Endothelial cell of umbilical vein (primary cell): ENCODE measurements around the gene SIGLEC9. TPM values are rescaled to one million over a fixed set of nuclear protein-coding genes. Genes with fewer than 3 reads are reported as not detected.

Source experiments
- BruUV-seq: library from RNA; stranded (reverse); fragments of 400-500 nt; replicated peaks from 2 replicates; lab custom pipeline; 2021; lab: Mats Ljungman, UMichigan
- CTCF ChIA-PET: fragments of 300-600, 350-600 bp; sonication (Branson Sonifier 250); formaldehyde crosslinking; loops from one replicate; lab custom pipeline; 2021; ENCODE audit warnings: antibody characterized with exemption, inconsistent platforms; lab: Charles Lee
- POLR2A ChIA-PET: fragments of 300-600, 350-600 bp; sonication (Branson Sonifier 250); formaldehyde crosslinking; loops from one replicate; lab custom pipeline; 2021; ENCODE audit warnings: antibody characterized with exemption, inconsistent platforms; lab: Charles Lee
- DNase-seq: peaks from one replicate; pipeline ENCODE4 v3.0.0-alpha.2; 2011; ENCODE audit warnings: low read depth, low spot score
- FAIRE-seq: peaks from 2 replicates; lab custom pipeline; 2011; peaks lifted over from hg19 to GRCh38; lab: Jason Lieb, UNC
- H2AFZ ChIP-seq: 2 replicates; pipeline ENCODE4 v1.6.0; 2012; ENCODE audit warnings: low read depth, low read length, control low read depth, inconsistent platforms
- H3K27ac ChIP-seq: 2 replicates; pipeline ENCODE4 v1.5.1; 2011; ENCODE audit warnings: low read depth, mild to moderate bottlenecking, control low read depth, low read length, moderate library complexity; ENCODE audit not compliant: insufficient read depth
- H3K27me3 ChIP-seq, 2 experiments: 2 replicates each; pipeline versions ENCODE4 v1.6.0 to v1.6.1; 2011; ENCODE audit warnings: low read length in 2 of 2, mixed read lengths in 1 of 2; ENCODE audit not compliant: control insufficient read depth in 2 of 2, insufficient read depth in 2 of 2
- H3K36me3 ChIP-seq, 2 experiments: 2 replicates in 1 of 2; 3 replicates in 1 of 2; pipeline ENCODE4 v1.5.1; 2011; ENCODE audit warnings: low read length in 2 of 2, mild to moderate bottlenecking in 1 of 2, moderate library complexity in 1 of 2; ENCODE audit not compliant: control insufficient read depth in 2 of 2, insufficient read depth in 2 of 2; ENCODE audit errors: extremely low read depth in 1 of 2
- H3K4me1 ChIP-seq: 3 replicates; pipeline ENCODE4 v1.5.1; 2011; ENCODE audit warnings: mild to moderate bottlenecking, low read length; ENCODE audit not compliant: control insufficient read depth, insufficient read depth; ENCODE audit errors: extremely low read depth
- H3K4me2 ChIP-seq: 2 replicates; pipeline ENCODE4 v1.6.1; 2011; ENCODE audit warnings: low read length, control low read depth, mixed read lengths; ENCODE audit not compliant: insufficient read depth
- H3K4me3 ChIP-seq, 3 experiments: fragments of 200-600 bp in 1 of 3; sonication (generic), shearing (Covaris generic) in 1 of 3; replicated peaks in 1 of 3; 2 replicates each; pipeline ENCODE4 v1.5.1; 2011 to 2016; ENCODE audit warnings: control low read depth in 3 of 3, low read length in 3 of 3, mild to moderate bottlenecking in 2 of 3, inconsistent platforms in 1 of 3, low read depth in 1 of 3, moderate library complexity in 1 of 3; ENCODE audit not compliant: insufficient read depth in 1 of 3
- H3K79me2 ChIP-seq: 2 replicates; pipeline ENCODE4 v1.6.0; 2012; ENCODE audit warnings: low read length, inconsistent platforms; ENCODE audit not compliant: control insufficient read depth, insufficient read depth
- H3K9ac ChIP-seq: replicated peaks from 2 replicates; pipeline ENCODE3; 2011; ENCODE audit warnings: low read length, control low read depth; ENCODE audit not compliant: insufficient read depth; ENCODE audit errors: extremely low read depth
- H3K9me1 ChIP-seq: replicated peaks from 3 replicates; pipeline ENCODE4 v1.6.0; 2011; ENCODE audit warnings: mild to moderate bottlenecking, low read length; ENCODE audit not compliant: control insufficient read depth, insufficient read depth; ENCODE audit errors: extremely low read depth
- H3K9me3 ChIP-seq: replicated peaks from 2 replicates; pipeline ENCODE4 v1.5.1; 2012; ENCODE audit warnings: low read length, inconsistent platforms; ENCODE audit not compliant: control insufficient read depth, insufficient read depth
- H4K20me1 ChIP-seq: replicated peaks from 2 replicates; pipeline ENCODE3; 2011; ENCODE audit warnings: mild to moderate bottlenecking, low read length; ENCODE audit not compliant: control insufficient read depth, insufficient read depth; ENCODE audit errors: extremely low read depth
- EZH2 ChIP-seq: IDR thresholded peaks from 2 replicates; pipeline ENCODE4 v1.6.1; 2012; ENCODE audit warnings: borderline replicate concordance, low read depth, mild to moderate bottlenecking, moderate library complexity, low read length, inconsistent platforms; ENCODE audit not compliant: severe bottlenecking
- FOS ChIP-seq: IDR thresholded peaks from 2 replicates; pipeline ENCODE4 v1.6.1; 2011; ENCODE audit warnings: mild to moderate bottlenecking, low read length, moderate library complexity, borderline replicate concordance; ENCODE audit not compliant: insufficient read depth
- GATA2 ChIP-seq: IDR thresholded peaks from 2 replicates; pipeline ENCODE4 v1.7.0; 2011; ENCODE audit warnings: low read depth, mild to moderate bottlenecking, moderate library complexity, mixed read lengths, low read length; ENCODE audit not compliant: insufficient read length, insufficient read depth
- JUN ChIP-seq: IDR thresholded peaks from 2 replicates; pipeline ENCODE4 v1.6.1; 2011; ENCODE audit warnings: borderline replicate concordance, low read depth; ENCODE audit not compliant: insufficient read length, insufficient read depth
- MYC ChIP-seq: IDR thresholded peaks from one replicate; pipeline ENCODE4 v1.6.1; 2011; ENCODE audit warnings: mild to moderate bottlenecking, low read depth, low read length
- POLR2A ChIP-seq: IDR thresholded peaks from 2 replicates; pipeline ENCODE4 v1.6.1; 2012; ENCODE audit warnings: low read depth, mild to moderate bottlenecking, control low read depth, low read length
- POLR2AphosphoS5 ChIP-seq: IDR thresholded peaks from 2 replicates; pipeline ENCODE4 v1.6.1; 2012; ENCODE audit warnings: low read depth, mild to moderate bottlenecking, control low read depth, low read length, moderate library complexity; ENCODE audit not compliant: insufficient read depth
- dilution Hi-C: fragments of 300-500 bp; cut with MboI; formaldehyde crosslinking; loops from one replicate; pipeline ENCODE4 v1.15.0; 2019; ENCODE audit warnings: low sequenced_read_pairs; ENCODE audit not compliant: extremely low pct_ligation_motif_present
- intact Hi-C: fragments of 100-400 bp; cut with micrococcal nuclease; formaldehyde crosslinking; loops from one replicate; pipeline ENCODE4 v1.10.0; 2022
- polyA plus RNA-seq, 4 experiments: library from polyadenylated mRNA; depleted of rRNA in 3 of 4; stranded (reverse) in 3 of 4; unstranded in 1 of 4; fragments of >200 nt; gene quantifications; 2 replicates each; pipeline versions ENCODE4 v1.2.1 to v1.2.3, GENCODE V29; 2011 to 2012; ENCODE audit warnings: missing spikeins in 1 of 4
- total RNA-seq: library from RNA; stranded (reverse); gene quantifications from 2 replicates; pipeline ENCODE4 v1.2.3, GENCODE V29; 2021
- TF ChIP-seq, protein P1 (sequence below), 2 donors: IDR thresholded peaks; 1 replicate in 1 of 2; 2 replicates in 1 of 2; pipeline ENCODE4 v1.5.1; 2011; ENCODE audit warnings: low read length in 2 of 2, mild to moderate bottlenecking in 2 of 2, moderate library complexity in 2 of 2, control low read depth in 1 of 2, inconsistent platforms in 1 of 2, low read depth in 1 of 2; ENCODE audit not compliant: insufficient read depth in 1 of 2; ENCODE audit errors: extremely low read depth in 1 of 2
- TF ChIP-seq, protein P2 (sequence below): IDR thresholded peaks from 2 replicates; pipeline ENCODE4 v1.6.1; 2011; ENCODE audit not compliant: insufficient read depth, insufficient read length

The SIGLEC9 gene
- total and polyA plus RNA-seq, 2 donors (not counting 3 experiments of a cell fraction or from before 2014, with no cell fraction given) = not detected

- Histone ChIP-seq H3K9me1 (no peaks in the 10 kb centered on the region), H3K9me3 (no peaks in the 10 kb centered on the region), H3K9ac (no peak overlapping the region), H3K4me2 (no peak overlapping the region), H3K4me3 (no peak overlapping the region), H3K27me3 (peaks cover 3 to 7% of the 10 kb centered on the region in 2 experiments), H3K4me1 (no peaks in the 10 kb centered on the region), H3K36me3 (no peaks in the 10 kb centered on the region), H2AFZ (no peak overlapping the region), H3K79me2 (no peaks in the 10 kb centered on the region), H3K27ac (no peak overlapping the region), H4K20me1 (no peaks in the 10 kb centered on the region)
- DNase-seq = no peak
- BruUV-seq = no TSS peak
- intact Hi-C loops = no loop called here
- POLR2A ChIA-PET = no interaction called here
- dilution Hi-C loops = no loop called here
- no peak for FAIRE-seq
- TF ChIP-seq GATA2 = no peak
- TF ChIP-seq EZH2 = no peak
- no peak for TF ChIP-seq FOS
- TF ChIP-seq MYC = no peak
- TF ChIP-seq POLR2A = no peak
- TF ChIP-seq POLR2AphosphoS5 = no peak
- TF ChIP-seq, protein P1, sequence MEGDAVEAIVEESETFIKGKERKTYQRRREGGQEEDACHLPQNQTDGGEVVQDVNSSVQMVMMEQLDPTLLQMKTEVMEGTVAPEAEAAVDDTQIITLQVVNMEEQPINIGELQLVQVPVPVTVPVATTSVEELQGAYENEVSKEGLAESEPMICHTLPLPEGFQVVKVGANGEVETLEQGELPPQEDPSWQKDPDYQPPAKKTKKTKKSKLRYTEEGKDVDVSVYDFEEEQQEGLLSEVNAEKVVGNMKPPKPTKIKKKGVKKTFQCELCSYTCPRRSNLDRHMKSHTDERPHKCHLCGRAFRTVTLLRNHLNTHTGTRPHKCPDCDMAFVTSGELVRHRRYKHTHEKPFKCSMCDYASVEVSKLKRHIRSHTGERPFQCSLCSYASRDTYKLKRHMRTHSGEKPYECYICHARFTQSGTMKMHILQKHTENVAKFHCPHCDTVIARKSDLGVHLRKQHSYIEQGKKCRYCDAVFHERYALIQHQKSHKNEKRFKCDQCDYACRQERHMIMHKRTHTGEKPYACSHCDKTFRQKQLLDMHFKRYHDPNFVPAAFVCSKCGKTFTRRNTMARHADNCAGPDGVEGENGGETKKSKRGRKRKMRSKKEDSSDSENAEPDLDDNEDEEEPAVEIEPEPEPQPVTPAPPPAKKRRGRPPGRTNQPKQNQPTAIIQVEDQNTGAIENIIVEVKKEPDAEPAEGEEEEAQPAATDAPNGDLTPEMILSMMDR (IDR thresholded peaks at IDR 0.05; ENCODE audit: extremely low read depth in 1 of 2, insufficient read depth in 1 of 2, low read depth in 1 of 2, low read length in 2 of 2) = no peak
- TF ChIP-seq, protein P2, sequence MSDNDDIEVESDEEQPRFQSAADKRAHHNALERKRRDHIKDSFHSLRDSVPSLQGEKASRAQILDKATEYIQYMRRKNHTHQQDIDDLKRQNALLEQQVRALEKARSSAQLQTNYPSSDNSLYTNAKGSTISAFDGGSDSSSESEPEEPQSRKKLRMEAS = no peak
- TF ChIP-seq JUN = no peak
- CTCF ChIA-PET = no interaction called here
Observed at GRCh38 chr19:51116736-51117286, 7.9 kb upstream of the SIGLEC9 start.
